Measurements from ENCODE around the gene BIN2.

DNA sequence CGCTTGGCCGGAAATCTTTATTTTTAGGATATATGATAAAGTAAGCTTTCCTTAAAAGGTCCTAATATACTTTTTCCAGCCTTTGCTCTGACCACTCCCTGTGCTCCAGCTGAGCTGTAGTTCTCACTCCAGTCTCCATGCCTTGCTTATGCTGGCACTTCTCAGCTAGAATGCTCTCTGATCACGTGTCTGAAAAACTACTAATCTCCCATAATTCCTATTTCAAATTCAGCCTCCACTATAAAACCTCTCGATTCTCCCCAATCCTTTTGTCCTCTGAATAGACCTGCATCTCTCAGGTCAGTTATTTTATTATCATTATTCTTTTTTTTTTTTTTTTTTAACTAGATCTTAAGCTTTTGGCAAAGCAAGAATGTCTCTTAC lies 3.7 kb downstream of the BIN2 start:
- TF ChIP-seq, protein P1, sequence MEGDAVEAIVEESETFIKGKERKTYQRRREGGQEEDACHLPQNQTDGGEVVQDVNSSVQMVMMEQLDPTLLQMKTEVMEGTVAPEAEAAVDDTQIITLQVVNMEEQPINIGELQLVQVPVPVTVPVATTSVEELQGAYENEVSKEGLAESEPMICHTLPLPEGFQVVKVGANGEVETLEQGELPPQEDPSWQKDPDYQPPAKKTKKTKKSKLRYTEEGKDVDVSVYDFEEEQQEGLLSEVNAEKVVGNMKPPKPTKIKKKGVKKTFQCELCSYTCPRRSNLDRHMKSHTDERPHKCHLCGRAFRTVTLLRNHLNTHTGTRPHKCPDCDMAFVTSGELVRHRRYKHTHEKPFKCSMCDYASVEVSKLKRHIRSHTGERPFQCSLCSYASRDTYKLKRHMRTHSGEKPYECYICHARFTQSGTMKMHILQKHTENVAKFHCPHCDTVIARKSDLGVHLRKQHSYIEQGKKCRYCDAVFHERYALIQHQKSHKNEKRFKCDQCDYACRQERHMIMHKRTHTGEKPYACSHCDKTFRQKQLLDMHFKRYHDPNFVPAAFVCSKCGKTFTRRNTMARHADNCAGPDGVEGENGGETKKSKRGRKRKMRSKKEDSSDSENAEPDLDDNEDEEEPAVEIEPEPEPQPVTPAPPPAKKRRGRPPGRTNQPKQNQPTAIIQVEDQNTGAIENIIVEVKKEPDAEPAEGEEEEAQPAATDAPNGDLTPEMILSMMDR (conservative IDR thresholded peaks at IDR 0.05 in 1 of 2, IDR thresholded peaks at IDR 0.05 in 1 of 2; ENCODE audit: low read depth in 1 of 2, low read length in 2 of 2): no peak
- no peak for TF ChIP-seq EZH2 (IDR thresholded peaks at IDR 0.05; ENCODE audit: low read length, missing control alignments)
